ENCODE measurements around the gene OR2A7.
"Not testable (repeated sequence)": the region's sequence is repeated elsewhere in the genome, so short reads cannot be mapped to it uniquely, and the experiment has no call there.

The OR2A7 gene

GRCh38 chr7:144259067-144259466, 5.5 kb downstream of the OR2A7 start:
- DNase-seq (ENCODE audit: low spot score); in situ Hi-C loops (cut with MboI; ENCODE audit: low sequenced_read_pairs, unreplicated experiment): not testable (repeated sequence)

- in situ Hi-C loops (cut with MboI; ENCODE audit: low sequenced_read_pairs, unreplicated experiment): no loop called here
- no peak for DNase-seq (ENCODE audit: low spot score)
- no peak for TF ChIP-seq CTCF (IDR thresholded peaks at IDR 0.05; ENCODE audit: borderline replicate concordance, control extremely low read depth, extremely low read depth, insufficient read depth, missing control alignments)
These were observed 8.5 kb downstream of the OR2A7 start for GRCh38 chr7:144256112-144256511.

GRCh38 chr7:144255471-144255897, 9.1 kb downstream of the OR2A7 start:
- DNase-seq (ENCODE audit: low spot score): no peak
- in situ Hi-C loops (cut with MboI; ENCODE audit: low sequenced_read_pairs, unreplicated experiment): no loop called here
- TF ChIP-seq CTCF (IDR thresholded peaks at IDR 0.05; ENCODE audit: borderline replicate concordance, control extremely low read depth, extremely low read depth, insufficient read depth, missing control alignments): no peak

- DNase-seq (ENCODE audit: low spot score); in situ Hi-C loops (cut with MboI; ENCODE audit: low sequenced_read_pairs, unreplicated experiment): not testable (repeated sequence)
These were observed 12.3 kb downstream of the OR2A7 start for GRCh38 chr7:144252307-144252706.

- in situ Hi-C loops (cut with MboI; ENCODE audit: low sequenced_read_pairs, unreplicated experiment); DNase-seq (ENCODE audit: low spot score): not testable (repeated sequence)
These were observed 16.8 kb downstream of the OR2A7 start for GRCh38 chr7:144247674-144248330.

- in situ Hi-C loops (cut with MboI; ENCODE audit: low sequenced_read_pairs, unreplicated experiment); DNase-seq (ENCODE audit: low spot score): not testable (repeated sequence)
These were observed 17.6 kb downstream of the OR2A7 start for GRCh38 chr7:144246967-144247366.

- DNase-seq (ENCODE audit: low spot score); in situ Hi-C loops (cut with MboI; ENCODE audit: low sequenced_read_pairs, unreplicated experiment): not testable (repeated sequence)
These were observed 19.2 kb downstream of the OR2A7 start for GRCh38 chr7:144245372-144245771.

GRCh38 chr7:144239365-144239764, 25.2 kb downstream of the OR2A7 start, which contains the start of gene OR2A42:
Gene OR2A42, minus strand, starts transcription at chr7:144239605. Its CDS starts 6,762 bp downstream, at chr7:144232843.
- DNase-seq (ENCODE audit: low spot score); in situ Hi-C loops (cut with MboI; ENCODE audit: low sequenced_read_pairs, unreplicated experiment): not testable (repeated sequence)

GRCh38 chr7:144238530-144239082, 26.0 kb downstream of the OR2A7 start:
- DNase-seq (ENCODE audit: low spot score); in situ Hi-C loops (cut with MboI; ENCODE audit: low sequenced_read_pairs, unreplicated experiment): not testable (repeated sequence)

- DNase-seq (ENCODE audit: low spot score); in situ Hi-C loops (cut with MboI; ENCODE audit: low sequenced_read_pairs, unreplicated experiment): not testable (repeated sequence)
These were observed 31.6 kb downstream of the OR2A7 start for GRCh38 chr7:144233039-144233438.

GRCh38 chr7:144231027-144231426, 33.6 kb downstream of the OR2A7 start:
- DNase-seq (ENCODE audit: low spot score); in situ Hi-C loops (cut with MboI; ENCODE audit: low sequenced_read_pairs, unreplicated experiment): not testable (repeated sequence)

GRCh38 chr7:144228810-144229209, 35.8 kb downstream of the OR2A7 start:
- DNase-seq (ENCODE audit: low spot score); in situ Hi-C loops (cut with MboI; ENCODE audit: low sequenced_read_pairs, unreplicated experiment): not testable (repeated sequence)

GRCh38 chr7:144226866-144227265, 37.7 kb downstream of the OR2A7 start:
- DNase-seq (ENCODE audit: low spot score); in situ Hi-C loops (cut with MboI; ENCODE audit: low sequenced_read_pairs, unreplicated experiment): not testable (repeated sequence)

GRCh38 chr7:144223675-144224074, 40.9 kb downstream of the OR2A7 start:
- in situ Hi-C loops (cut with MboI; ENCODE audit: low sequenced_read_pairs, unreplicated experiment); DNase-seq (ENCODE audit: low spot score): not testable (repeated sequence)

- in situ Hi-C loops (cut with MboI; ENCODE audit: low sequenced_read_pairs, unreplicated experiment); DNase-seq (ENCODE audit: low spot score): not testable (repeated sequence)
These were observed 44.1 kb downstream of the OR2A7 start for GRCh38 chr7:144220531-144220930.

GRCh38 chr7:144219149-144219548, 45.4 kb downstream of the OR2A7 start:
- DNase-seq (ENCODE audit: low spot score); in situ Hi-C loops (cut with MboI; ENCODE audit: low sequenced_read_pairs, unreplicated experiment): not testable (repeated sequence)

- in situ Hi-C loops (cut with MboI; ENCODE audit: low sequenced_read_pairs, unreplicated experiment); DNase-seq (ENCODE audit: low spot score): not testable (repeated sequence)
These were observed 46.0 kb downstream of the OR2A7 start for GRCh38 chr7:144218581-144218980.
